ENCODE data around the gene KCNH6. TPM values are rescaled to one million over a fixed set of nuclear protein-coding genes. Genes with fewer than 3 reads are reported as not detected.

The KCNH6 gene
- total and polyA plus RNA-seq, 2 donors from 2014 or later: 0.57 to 4.8 TPM

DNA sequence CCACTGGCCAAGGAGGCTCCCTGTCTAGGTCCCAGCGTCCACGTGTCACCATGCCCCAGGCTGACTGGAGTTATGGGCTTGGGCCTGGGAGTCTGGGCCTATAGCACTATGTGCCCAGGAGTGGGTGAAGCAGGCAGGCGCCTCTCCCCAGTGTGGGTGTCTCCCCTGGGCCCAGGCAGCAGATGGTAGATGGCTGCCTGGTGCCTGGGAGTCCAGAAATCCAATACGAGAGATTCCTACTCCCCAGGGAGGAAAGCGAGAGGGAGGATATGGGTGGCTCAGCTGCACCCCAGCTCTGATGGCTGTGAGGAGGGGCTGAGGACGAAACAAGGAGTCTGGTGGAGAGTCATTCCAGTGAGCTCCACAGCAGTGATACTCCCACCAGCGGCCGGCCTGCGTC is 5.0 kb downstream of the KCNH6 start:
- no peak for DNase-seq
- TF ChIP-seq, protein P1, sequence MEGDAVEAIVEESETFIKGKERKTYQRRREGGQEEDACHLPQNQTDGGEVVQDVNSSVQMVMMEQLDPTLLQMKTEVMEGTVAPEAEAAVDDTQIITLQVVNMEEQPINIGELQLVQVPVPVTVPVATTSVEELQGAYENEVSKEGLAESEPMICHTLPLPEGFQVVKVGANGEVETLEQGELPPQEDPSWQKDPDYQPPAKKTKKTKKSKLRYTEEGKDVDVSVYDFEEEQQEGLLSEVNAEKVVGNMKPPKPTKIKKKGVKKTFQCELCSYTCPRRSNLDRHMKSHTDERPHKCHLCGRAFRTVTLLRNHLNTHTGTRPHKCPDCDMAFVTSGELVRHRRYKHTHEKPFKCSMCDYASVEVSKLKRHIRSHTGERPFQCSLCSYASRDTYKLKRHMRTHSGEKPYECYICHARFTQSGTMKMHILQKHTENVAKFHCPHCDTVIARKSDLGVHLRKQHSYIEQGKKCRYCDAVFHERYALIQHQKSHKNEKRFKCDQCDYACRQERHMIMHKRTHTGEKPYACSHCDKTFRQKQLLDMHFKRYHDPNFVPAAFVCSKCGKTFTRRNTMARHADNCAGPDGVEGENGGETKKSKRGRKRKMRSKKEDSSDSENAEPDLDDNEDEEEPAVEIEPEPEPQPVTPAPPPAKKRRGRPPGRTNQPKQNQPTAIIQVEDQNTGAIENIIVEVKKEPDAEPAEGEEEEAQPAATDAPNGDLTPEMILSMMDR (IDR thresholded peaks at IDR 0.05; ENCODE audit: borderline replicate concordance, extremely low read depth, insufficient read depth): no peak
- intact Hi-C loops (cut with DNase I): no loop called here
- H3K27ac ChIP-seq (ENCODE audit: low read depth in 2 of 2, low read length in 2 of 2): no peak overlapping the region
- H3K4me3 ChIP-seq (ENCODE audit: low read length in 3 of 3): no peak overlapping the region
- H3K9me3 ChIP-seq (ENCODE audit: control insufficient read depth in 2 of 3, insufficient read depth in 1 of 3, low read length in 3 of 3): no peaks in the 10 kb centered on the region
- H3K4me1 ChIP-seq (ENCODE audit: control insufficient read depth in 2 of 3, insufficient read depth in 2 of 3, low read depth in 1 of 3, low read length in 3 of 3): no peaks in the 10 kb centered on the region
- H3K9ac ChIP-seq (ENCODE audit: low read length in 3 of 3): no peak overlapping the region
- FAIRE-seq: no peak
- no peaks in the 10 kb centered on the region for H3K36me3 ChIP-seq (ENCODE audit: control insufficient read depth in 2 of 3, insufficient read depth in 3 of 3, low read length in 3 of 3)
- no peaks in the 10 kb centered on the region for H3K27me3 ChIP-seq (ENCODE audit: control insufficient read depth, insufficient read depth, low read length)

GRCh38 chr17:63529711-63530556 is 6.8 kb downstream of the KCNH6 start:
- intact Hi-C loops (cut with DNase I): no loop called here
- no peak for FAIRE-seq
- no peaks in the 10 kb centered on the region for H3K36me3 ChIP-seq (ENCODE audit: control insufficient read depth in 2 of 3, insufficient read depth in 3 of 3, low read length in 3 of 3)

DNA sequence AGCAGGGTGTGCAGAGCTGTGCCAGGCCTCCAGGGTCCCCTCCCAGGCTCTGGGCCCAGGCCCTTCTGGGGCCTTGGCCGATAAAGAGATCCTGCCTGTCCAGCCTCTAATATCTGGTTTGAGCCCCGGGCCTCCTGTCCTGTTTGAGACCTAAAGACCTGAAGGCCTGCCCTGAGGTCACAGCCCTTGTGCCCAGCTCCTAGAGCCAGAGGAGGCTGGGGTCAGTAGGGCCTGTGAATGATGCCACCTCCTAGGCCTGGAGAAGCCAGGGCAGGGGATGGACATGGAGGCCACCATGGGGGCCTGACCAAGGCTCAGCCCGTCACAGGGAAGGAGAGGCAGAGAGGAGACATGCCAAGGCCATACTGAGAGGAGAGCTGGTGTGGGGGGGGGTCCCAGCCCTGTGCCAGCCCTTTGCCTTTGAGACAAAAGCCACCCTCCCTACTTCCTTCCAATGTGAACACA is 7.4 kb downstream of the KCNH6 start:
- H3K27me3 ChIP-seq (ENCODE audit: control insufficient read depth, insufficient read depth, low read length): no peaks in the 10 kb centered on the region
- H3K36me3 ChIP-seq (ENCODE audit: control insufficient read depth in 2 of 3, insufficient read depth in 3 of 3, low read length in 3 of 3): no peaks in the 10 kb centered on the region
- H3K4me3 ChIP-seq (ENCODE audit: low read length in 3 of 3): no peak overlapping the region
- no peaks in the 10 kb centered on the region for H3K9me3 ChIP-seq (ENCODE audit: control insufficient read depth in 2 of 3, insufficient read depth in 1 of 3, low read length in 3 of 3)
- TF ChIP-seq, protein P1 (IDR thresholded peaks at IDR 0.05; ENCODE audit: borderline replicate concordance, extremely low read depth, insufficient read depth): no peak
- no peak overlapping the region for H3K27ac ChIP-seq (ENCODE audit: low read depth in 2 of 2, low read length in 2 of 2)
- FAIRE-seq (no peak), DNase-seq (peak in 1 of 5 donors; percentile 58)
- H3K4me1 ChIP-seq (ENCODE audit: control insufficient read depth in 2 of 3, insufficient read depth in 2 of 3, low read depth in 1 of 3, low read length in 3 of 3): no peaks in the 10 kb centered on the region
- intact Hi-C loops (cut with DNase I): no loop called here
- H3K9ac ChIP-seq (ENCODE audit: low read length in 3 of 3): no peak overlapping the region

More at GRCh38 chr17:63529711-63530556, 6.8 kb downstream of the KCNH6 start:
- no peak overlapping the region for H3K9ac ChIP-seq (ENCODE audit: low read length in 3 of 3)
- TF ChIP-seq, protein P1 (IDR thresholded peaks at IDR 0.05; ENCODE audit: borderline replicate concordance, extremely low read depth, insufficient read depth): no peak
- no peak overlapping the region for H3K4me3 ChIP-seq (ENCODE audit: low read length in 3 of 3)
- H3K9me3 ChIP-seq (ENCODE audit: control insufficient read depth in 2 of 3, insufficient read depth in 1 of 3, low read length in 3 of 3): no peaks in the 10 kb centered on the region
- H3K27me3 ChIP-seq (ENCODE audit: control insufficient read depth, insufficient read depth, low read length): no peaks in the 10 kb centered on the region
- no peak for DNase-seq
- H3K27ac ChIP-seq (ENCODE audit: low read depth in 2 of 2, low read length in 2 of 2): no peak overlapping the region
- H3K4me1 ChIP-seq (ENCODE audit: control insufficient read depth in 2 of 3, insufficient read depth in 2 of 3, low read depth in 1 of 3, low read length in 3 of 3): no peaks in the 10 kb centered on the region
